Heart left ventricle (tissue), 13 donors: ENCODE data around the gene OR1E2.

ENCODE experiments used
- POLR2A ChIP-seq, 2 donors: fragments of 450-650 bp; IDR thresholded peaks; one replicate each; pipeline ENCODE4 v1.6.1; 2017; ENCODE audit warnings: antibody characterized with exemption in 2 of 2, mild to moderate bottlenecking in 2 of 2, moderate library complexity in 2 of 2
- TF ChIP-seq, protein P1 (sequence below), 12 donors: fragments of 200-600 bp; sonication (generic) in 4 of 12; IDR thresholded peaks; one replicate each; pipeline versions ENCODE4 v1.5.0 to v1.8.0; 2018 to 2022; ENCODE audit warnings: antibody characterized with exemption in 12 of 12, mild to moderate bottlenecking in 5 of 12
- donor health status: ischemic (EF 13 %, LVEDD 7.1; RV severe dilation, severe dysfunction).
- donor health status: DM: no; HTN: yes; CAD: no.
- donor health status: DM: no; HTN: no; CAD: no.
- donor health status: ischemic (EF 25% LVEDD 6.9; RV normal size, moderate dysfunction).
- donor health status: ischemic (EF 25% LVEDD 5.7; RV mildly dilated, moderate dysfunction).
- donor health status: ischemic (EF 35%, LVEDD 5.7; RV mildly dilated, moderate dysfunction).
- donor health status: nonischemic (EF 11% LVEDD 7.7; RV severe dilation, severe dysfunction).
- donor health status: DM: yes; HTN: yes; CAD: no.
- donor health status: PGD.
- donor health status: ischemic (EF 29% LVEDD 5.4; RV normal size, mild dysfunction).
- donor health status: nonischemic (EF 23%, LVEDD 6.1; RV moderate dilation, normal function).

DNA sequence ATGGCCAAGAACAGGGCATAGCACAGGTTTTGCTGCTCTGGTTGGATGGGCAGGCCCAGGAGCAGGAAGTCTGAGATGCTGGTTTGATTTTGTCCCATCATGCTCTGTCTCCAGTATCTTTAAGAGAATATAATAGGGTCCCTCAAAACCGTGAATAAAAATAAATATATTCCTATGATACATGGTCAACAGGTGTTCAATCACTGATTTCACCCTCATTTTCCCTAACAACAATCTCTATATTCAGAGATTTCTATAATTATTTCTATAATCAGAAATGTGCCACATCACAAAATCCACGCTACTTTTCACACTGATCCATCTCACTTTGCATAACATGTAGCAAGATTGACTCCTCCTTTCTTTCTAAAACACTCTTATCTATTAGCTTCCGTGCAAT, at the start of gene OR1E2:
- TF ChIP-seq, protein P1, sequence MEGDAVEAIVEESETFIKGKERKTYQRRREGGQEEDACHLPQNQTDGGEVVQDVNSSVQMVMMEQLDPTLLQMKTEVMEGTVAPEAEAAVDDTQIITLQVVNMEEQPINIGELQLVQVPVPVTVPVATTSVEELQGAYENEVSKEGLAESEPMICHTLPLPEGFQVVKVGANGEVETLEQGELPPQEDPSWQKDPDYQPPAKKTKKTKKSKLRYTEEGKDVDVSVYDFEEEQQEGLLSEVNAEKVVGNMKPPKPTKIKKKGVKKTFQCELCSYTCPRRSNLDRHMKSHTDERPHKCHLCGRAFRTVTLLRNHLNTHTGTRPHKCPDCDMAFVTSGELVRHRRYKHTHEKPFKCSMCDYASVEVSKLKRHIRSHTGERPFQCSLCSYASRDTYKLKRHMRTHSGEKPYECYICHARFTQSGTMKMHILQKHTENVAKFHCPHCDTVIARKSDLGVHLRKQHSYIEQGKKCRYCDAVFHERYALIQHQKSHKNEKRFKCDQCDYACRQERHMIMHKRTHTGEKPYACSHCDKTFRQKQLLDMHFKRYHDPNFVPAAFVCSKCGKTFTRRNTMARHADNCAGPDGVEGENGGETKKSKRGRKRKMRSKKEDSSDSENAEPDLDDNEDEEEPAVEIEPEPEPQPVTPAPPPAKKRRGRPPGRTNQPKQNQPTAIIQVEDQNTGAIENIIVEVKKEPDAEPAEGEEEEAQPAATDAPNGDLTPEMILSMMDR (IDR thresholded peaks at IDR 0.05): no peak
- no peak for TF ChIP-seq POLR2A (IDR thresholded peaks at IDR 0.05)
